GM19452 (cell line): ENCODE results near the gene CD248.
"Not testable (repeated sequence)": the region's sequence is repeated elsewhere in the genome, so short reads cannot be mapped to it uniquely, and the experiment has no call there.

Source experiments
- ATAC-seq: cut with Tn5 transposase; IDR thresholded peaks from one replicate; pipeline ENCODE4 v1.9.1; 2021; ENCODE audit not compliant: unreplicated experiment

CD248 gene, protein sequence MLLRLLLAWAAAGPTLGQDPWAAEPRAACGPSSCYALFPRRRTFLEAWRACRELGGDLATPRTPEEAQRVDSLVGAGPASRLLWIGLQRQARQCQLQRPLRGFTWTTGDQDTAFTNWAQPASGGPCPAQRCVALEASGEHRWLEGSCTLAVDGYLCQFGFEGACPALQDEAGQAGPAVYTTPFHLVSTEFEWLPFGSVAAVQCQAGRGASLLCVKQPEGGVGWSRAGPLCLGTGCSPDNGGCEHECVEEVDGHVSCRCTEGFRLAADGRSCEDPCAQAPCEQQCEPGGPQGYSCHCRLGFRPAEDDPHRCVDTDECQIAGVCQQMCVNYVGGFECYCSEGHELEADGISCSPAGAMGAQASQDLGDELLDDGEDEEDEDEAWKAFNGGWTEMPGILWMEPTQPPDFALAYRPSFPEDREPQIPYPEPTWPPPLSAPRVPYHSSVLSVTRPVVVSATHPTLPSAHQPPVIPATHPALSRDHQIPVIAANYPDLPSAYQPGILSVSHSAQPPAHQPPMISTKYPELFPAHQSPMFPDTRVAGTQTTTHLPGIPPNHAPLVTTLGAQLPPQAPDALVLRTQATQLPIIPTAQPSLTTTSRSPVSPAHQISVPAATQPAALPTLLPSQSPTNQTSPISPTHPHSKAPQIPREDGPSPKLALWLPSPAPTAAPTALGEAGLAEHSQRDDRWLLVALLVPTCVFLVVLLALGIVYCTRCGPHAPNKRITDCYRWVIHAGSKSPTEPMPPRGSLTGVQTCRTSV

DNA sequence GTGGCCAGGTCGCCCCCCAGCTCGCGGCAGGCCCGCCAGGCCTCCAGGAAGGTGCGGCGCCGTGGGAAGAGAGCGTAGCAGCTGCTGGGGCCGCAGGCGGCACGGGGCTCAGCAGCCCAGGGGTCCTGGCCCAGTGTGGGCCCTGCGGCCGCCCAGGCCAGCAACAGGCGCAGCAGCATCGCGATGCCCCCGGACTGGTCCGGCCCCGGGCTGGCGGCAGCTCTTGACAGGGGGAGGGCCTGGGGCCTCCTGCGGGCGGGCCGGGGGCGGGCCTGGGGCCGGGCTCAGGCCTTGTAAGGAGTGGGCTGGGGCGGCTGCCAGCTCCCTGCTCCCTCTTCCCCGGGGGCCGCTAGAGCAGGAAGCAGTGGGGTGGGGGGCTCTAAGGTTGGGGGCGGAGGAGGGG lies at the start of gene CD248:
Gene CD248 (minus strand): TSS at position 196 of the 403 bp plus-strand sequence. CDS start 17 bp downstream, at position 179.
- no peak for ATAC-seq

DNA sequence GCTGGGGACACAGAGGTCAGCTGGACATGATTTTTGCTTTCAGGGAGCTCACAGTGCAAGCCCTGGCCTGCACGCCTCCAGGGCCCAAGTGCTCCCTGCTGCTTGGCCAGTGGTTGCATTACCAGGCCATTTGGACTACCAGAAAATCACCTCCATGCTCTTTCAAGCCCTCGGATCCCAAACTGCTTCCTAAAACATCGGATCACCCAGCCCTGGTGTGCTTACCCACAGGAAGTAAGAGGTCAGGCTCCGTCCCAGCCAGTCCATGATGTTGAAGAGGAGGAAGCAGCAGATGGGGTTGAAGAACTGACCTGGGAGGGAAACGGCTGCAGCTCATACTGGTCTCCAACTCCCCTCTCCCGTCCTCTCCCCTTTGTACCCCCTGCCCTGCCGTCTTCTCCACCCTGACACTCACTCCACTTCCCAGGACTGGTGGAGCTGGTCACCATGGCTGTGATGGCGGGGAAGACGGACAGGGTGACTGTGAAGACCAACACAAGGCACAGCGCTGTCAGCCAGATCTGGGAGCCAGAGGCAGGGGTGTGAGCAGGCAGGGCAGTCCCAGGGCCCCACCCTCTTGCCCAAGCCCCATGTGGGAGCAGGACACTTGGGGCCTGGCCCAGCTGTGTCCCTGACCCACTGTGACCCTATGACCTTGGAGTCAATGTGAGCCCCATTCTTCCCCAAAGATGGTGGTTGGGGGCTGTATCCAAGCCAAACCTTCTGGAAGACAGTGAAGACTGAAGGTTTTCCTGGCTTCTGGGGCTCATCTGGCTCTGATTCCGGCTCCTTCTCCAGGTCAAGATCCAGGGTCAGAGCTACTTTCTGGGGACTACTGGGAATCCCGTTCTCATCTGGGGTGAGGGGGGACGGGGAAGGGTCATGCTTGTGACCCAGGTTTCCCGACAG lies 49.1 kb upstream of the CD248 start:
- ATAC-seq, result no peak

DNA sequence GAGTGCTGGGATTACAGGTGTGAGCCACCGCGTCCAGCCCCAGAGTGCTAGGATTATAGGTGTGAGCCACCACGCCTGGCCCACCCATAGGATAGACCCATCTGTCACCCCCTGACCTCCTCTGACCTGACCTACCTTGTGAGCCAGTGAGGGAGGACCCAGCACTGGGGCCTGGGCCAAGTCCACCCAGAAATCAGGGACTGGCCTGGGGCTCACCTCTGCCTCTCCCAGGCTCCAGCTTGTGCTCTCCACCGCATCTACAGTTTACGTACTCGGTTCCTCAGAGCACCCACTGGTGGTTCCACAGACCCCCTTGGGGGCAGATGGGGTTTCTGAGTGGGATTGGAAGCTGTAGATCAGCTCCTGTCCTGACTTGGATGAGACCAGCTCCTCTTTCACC lies 48.3 kb upstream of the CD248 start:
- no peak for ATAC-seq

- no peak for ATAC-seq
Observed at GRCh38 chr11:66363805-66364535, 47.1 kb upstream of the CD248 start.

- no peak for ATAC-seq
Observed at GRCh38 chr11:66363187-66363601, 46.4 kb upstream of the CD248 start.

DNA sequence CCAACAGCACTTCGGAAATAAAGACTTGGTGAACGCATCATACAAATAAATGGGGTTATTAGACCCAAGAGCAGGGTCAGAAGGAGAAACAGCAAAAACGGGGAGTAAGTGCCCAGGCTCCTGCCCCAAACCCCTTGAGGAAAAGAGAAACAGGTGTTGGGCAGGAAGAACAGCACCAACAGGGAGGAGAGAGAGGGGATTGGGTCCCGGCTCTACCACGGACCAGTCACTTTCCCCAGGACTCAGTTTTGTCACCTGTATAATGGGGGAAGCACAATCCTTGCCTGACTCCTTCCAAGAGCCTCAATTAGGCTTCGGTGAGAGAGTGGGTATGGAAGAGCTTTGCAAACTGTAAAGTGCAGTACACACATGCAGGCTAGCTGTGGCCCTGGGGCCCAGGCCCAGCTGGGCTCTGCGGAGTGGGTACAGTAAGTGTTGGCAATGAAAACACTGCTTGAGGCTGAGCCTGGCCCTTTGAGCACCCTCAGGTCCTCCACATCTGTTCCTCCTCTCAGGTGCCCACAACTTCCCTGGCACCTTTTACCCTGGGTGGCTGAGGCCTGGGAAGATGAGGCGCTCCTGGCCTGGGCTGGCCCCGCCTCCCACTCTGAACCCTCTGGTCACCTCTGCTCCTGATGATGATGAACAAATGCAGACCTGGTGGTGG lies 45.8 kb upstream of the CD248 start:
- no peak for ATAC-seq

- ATAC-seq, result no peak
Observed at GRCh38 chr11:66361502-66361941, 44.7 kb upstream of the CD248 start.

DNA sequence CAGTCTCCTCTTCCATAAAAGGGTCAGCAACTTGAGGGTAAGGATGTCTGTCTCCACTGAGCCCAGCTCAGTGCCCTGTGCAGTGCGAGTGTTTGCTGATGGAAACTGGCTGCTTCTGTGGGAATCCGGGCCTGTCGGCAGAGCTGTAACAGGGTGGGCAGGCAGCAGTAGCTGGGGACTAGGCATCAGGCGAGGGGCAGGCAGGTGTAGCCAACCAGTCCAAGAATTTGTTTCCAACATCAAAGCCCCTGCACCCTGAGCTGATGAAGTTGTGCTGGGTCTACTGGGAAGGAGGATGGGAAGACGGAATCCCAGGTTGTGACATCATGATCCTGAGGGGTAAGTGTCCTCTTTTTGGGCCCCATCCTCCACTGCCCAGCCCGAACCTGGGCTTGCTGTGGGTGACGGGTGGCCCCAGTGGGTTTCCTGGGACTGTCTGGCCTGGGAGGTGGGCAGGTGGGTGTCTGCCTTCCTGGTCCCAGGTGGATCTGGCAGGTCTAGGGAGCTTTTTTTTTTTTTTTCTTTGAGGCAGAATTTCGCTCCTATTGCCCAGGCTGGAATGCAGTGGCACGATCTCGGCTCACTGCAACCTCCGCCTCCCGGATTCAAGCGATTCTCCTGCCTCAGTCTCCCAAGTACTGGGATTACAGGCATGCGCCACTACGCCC lies 43.7 kb upstream of the CD248 start:
- no peak for ATAC-seq

- no peak for ATAC-seq
Observed at GRCh38 chr11:66359662-66360087, 42.8 kb upstream of the CD248 start.

DNA sequence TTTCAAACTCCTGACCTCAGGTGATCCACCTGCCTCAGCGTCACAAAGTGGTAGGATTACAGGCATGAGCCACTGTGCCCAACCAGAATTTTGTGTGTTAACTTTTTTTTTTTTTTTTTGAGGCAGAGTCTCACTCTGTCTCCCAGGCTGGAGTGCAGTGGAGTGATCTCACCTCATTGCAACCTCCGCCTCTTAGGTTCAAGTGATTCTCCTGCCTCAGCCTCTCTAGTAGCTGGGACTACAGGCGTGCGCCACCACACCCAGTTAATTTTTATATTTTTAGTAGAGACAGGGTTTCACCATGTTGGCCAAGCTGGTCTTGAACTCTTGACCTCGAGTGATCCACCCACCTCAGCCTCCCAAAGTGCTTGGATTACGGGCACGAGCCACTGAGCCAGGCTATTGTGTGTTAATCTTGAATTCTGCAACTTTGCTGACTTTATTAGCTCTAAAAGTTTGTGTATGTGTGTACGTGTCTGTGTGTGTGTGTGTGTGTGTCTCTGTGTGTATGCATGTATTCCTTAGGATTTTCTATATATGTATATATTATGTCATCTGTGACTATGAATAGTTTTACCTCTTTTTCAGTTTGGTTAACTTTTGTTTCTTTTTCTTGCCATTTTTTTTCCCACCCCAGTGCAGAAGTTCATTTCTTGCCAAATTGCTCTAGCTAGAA lies 33.9 kb upstream of the CD248 start:
- ATAC-seq, result not testable (repeated sequence)

DNA sequence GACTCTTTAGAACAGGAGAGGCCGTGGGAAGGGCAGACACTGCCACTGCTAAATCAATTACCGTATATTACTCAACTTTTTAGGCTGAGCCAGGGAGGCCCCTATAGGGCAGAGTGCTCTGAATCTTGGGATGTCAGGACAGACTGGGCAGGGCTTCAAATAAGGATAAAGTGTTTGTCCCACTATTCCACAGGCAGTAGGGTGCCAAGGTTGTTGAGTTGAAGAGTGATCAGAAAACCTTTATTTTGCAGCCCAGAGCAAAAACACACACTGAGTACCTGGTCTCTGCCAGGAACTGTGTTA lies 32.2 kb upstream of the CD248 start:
- ATAC-seq, result no peak

DNA sequence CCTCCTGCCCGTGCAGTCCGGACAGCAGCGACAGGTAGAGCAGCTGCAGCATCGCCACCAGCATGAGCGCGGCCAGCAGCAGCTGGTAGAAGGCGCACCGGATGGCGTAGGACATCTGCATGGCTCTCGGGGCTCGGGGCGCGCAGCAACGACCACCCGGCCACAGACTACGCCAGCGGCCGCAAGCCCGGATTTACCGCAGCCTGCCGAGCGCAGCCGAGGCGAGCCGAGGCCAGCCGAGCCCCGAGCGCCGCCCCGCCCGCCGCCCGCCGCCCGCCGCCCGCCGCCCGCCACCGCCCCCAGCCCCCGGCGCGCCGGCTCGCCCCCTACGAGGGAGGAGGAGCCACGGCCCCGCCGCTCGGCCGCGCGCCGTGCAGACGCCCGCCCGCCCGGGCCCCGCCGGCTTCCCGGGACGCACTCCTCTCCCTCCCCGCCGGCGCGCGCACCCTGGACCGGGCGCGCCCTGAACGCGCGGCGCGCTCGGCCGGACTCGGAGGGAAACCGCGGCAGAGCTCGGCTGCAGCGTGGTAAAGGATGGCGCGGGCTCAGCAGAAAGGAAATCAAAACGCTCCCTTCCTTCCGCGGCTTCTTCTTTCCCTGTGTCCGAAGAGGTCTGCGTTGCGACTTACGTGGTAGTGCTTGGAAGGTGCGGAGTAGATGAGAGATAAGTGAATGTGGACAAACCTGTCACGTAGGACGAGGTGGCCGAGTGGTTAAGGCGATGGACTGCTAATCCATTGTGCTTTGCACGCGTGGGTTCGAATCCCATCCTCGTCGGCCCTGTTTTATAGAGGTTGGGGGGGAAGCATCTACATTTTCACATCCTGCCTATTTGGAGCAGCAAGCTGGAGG lies 30.8 kb upstream of the CD248 start, which contains the start of gene B4GAT1:
Gene B4GAT1 (minus strand): TSS at position 205 of the 852 bp plus-strand sequence. CDS start 84 bp downstream, at position 121.
- peak; percentile 40 for ATAC-seq

- ATAC-seq, result no peak
Observed at GRCh38 chr11:66346476-66347424, 29.9 kb upstream of the CD248 start.

- no peak for ATAC-seq
Observed at GRCh38 chr11:66345316-66345649, 28.4 kb upstream of the CD248 start.

DNA sequence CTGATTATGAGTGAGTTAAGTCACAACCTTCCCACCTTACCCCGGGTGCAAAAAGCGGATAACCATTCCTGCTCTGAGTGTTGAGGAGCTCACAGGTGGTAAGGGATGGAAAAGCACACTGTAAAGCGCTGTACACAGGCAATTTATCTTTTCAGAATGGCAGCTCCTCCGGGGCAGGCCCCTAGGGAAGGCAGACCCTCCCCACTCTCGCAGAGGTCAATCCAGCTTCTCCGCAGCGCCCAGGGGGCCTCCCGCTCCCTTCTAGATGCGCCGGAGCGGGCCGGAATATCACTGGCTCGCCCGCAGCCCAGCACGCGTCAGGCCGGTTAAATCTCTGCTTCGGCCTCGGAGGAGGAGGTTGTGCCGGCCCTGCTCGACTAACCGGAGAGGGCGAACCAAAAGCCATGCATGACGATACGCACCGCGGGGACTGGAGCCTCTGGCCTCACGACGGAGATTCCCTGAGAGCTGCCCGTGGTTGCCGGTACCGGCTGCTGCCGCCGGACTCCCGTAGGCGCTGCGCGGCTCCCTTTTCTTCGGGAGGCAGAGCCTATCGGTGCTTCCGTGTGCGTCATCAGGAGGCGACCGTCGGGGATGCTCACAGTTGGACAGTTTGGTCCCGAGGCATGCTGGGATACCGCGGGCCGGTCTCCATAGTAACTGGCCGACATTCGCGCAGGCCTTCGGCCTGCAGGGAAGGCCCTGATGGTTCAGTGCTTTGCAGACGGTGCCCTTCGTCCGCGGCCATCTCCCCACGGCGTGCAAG lies 27.9 kb upstream of the CD248 start, which contains the start of gene BRMS1:
Gene BRMS1 (minus strand): TSS at position 555 of the 766 bp plus-strand sequence. CDS start 2,870 bp downstream, outside the sequence.
- peak; percentile 73 for ATAC-seq

- ATAC-seq, result no peak
Observed at GRCh38 chr11:66343176-66343575, 26.3 kb upstream of the CD248 start.
